ENCODE results near the gene MPO. TPM values are rescaled to one million over a fixed set of nuclear protein-coding genes. Genes with fewer than 3 reads are reported as not detected.
A peak's percentile ranks its signal among the peaks of the same experiment; 100 is the strongest.

MPO gene
- total and polyA plus RNA-seq, 2 of the 4 experiments (the other 2 are of a cell fraction): not detected

DNA sequence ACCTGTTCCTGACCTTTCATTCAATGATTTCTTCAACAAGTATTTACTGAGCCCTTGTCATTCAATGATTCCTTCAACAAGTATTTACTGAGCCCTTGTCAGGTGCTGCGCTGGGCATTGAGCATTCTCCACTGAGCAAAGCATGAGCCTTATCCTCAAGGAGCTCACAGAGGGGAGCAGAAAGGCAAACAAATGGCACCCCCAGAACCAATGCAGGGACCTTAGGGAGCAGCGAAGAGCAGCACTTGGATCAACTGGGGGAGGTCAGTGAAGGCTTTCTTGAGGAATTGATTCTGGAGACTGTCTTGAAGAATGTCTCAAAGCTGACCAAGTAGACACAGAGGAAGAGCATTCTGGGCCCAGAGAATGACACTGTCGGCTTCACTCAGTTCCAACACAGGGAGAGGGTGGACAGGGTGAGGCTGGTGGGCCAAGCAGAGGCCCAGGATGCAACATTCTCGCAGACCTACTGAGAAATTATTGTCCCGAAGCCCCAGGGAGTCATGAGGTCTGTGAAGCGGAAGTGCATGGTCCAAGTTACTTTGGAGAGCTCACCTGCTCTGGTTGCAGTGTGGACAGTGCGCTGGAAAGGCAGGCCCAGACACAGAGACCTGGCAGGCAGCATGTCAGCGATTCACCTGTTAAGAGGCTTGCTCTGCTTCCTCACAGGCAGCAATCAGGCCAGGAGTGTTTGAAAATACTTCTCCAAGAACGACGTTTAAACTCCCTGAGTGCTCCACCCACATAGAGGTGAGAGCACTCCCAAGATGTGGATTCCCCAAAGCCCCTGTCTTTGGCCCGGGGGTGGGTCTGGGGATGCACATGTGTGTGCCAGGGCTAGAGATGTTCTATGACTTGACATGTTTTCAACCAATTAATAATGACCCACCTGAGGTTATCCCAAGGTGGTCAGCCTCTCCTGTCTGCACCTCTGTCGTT lies 3.2 kb upstream of the MPO start:
- H3K4me2 ChIP-seq (ENCODE audit: low read depth, low read length): no peak overlapping the region
- no peak overlapping the region for H3K4ac ChIP-seq (ENCODE audit: low read depth, low read length)
- ATAC-seq (ENCODE audit: low read depth) (no peak), DNase-seq (no peak)
- H2AK9ac ChIP-seq (replicated peaks; ENCODE audit: low read depth, low read length, poor library complexity): no peak overlapping the region
- no peak overlapping the region for H3K18ac ChIP-seq (ENCODE audit: low read depth, low read length)
- H3K36me3 ChIP-seq (ENCODE audit: control insufficient read depth, insufficient read depth, low read length): no peaks in the 10 kb centered on the region
- H2BK15ac ChIP-seq (ENCODE audit: low read depth, low read length): no peak overlapping the region
- ChIA-PET POLR2A (ENCODE audit: unreplicated experiment) (no interaction called here), CTCF (no interaction called here)
- dilution Hi-C loops (cut with HindIII; ENCODE audit: low sequenced_read_pairs, unreplicated experiment) (no loop called here), intact Hi-C loops (cut with micrococcal nuclease) (no loop called here), in situ Hi-C loops (cut with MboI; ENCODE audit: low sequenced_read_pairs) (no loop called here)
- H4K5ac ChIP-seq (ENCODE audit: low read depth, low read length): no peak overlapping the region
- no peak overlapping the region for H4K8ac ChIP-seq (ENCODE audit: low read depth in 2 of 2, low read length in 2 of 2)
- no peak overlapping the region for H2AK5ac ChIP-seq (ENCODE audit: low read depth, low read length)
- TF ChIP-seq MAFK (IDR thresholded peaks at IDR 0.05; ENCODE audit: low read depth, low read length) (no peak), ELK1 (IDR thresholded peaks at IDR 0.05; ENCODE audit: borderline replicate concordance, low read depth, low read length) (no peak), POLR2A (IDR thresholded peaks at IDR 0.05; ENCODE audit: low read depth, low read length) (no peak), CHD1 (IDR thresholded peaks at IDR 0.05; ENCODE audit: low read depth, low read length) (no peak), MXI1 (IDR thresholded peaks at IDR 0.05; ENCODE audit: borderline replicate concordance, low read depth, low read length) (no peak)
- no peaks in the 10 kb centered on the region for H3K9me3 ChIP-seq (ENCODE audit: control insufficient read depth, insufficient read depth, low read length)
- BruUV-seq (replicated peaks): no TSS peak
- no peak overlapping the region for H3K23ac ChIP-seq (ENCODE audit: low read depth, low read length)
- H2BK5ac ChIP-seq (ENCODE audit: low read depth, low read length, poor library complexity, severe bottlenecking): no peak overlapping the region
- no peak overlapping the region for H3K4me3 ChIP-seq (ENCODE audit: insufficient read depth, low read depth, low read length)
- H4K20me1 ChIP-seq (ENCODE audit: insufficient read depth, low read length): no peaks in the 10 kb centered on the region
- no peak overlapping the region for H2BK120ac ChIP-seq (ENCODE audit: low read depth, low read length)
- H3K79me1 ChIP-seq (ENCODE audit: low read depth in 1 of 2, low read length in 2 of 2): no peaks in the 10 kb centered on the region
- 66% methylated on average over 3 of the region's 12 CpGs; no CpG with 5 or more reads in 1 of the 2 experiments for WGBS, 2 experiments (ENCODE audit: extremely low coverage in 2 of 2, insufficient read length in 1 of 2)
- peaks cover 24% of the 10 kb centered on the region for H3K27me3 ChIP-seq (ENCODE audit: control insufficient read depth, insufficient read depth, low read length)
- no peak overlapping the region for H3K9ac ChIP-seq (ENCODE audit: low read depth, low read length)
- no peak overlapping the region for H3K27ac ChIP-seq (ENCODE audit: insufficient read depth, low read length)
- no peak overlapping the region for H2BK20ac ChIP-seq (ENCODE audit: low read depth, low read length)
- no peaks in the 10 kb centered on the region for H3K4me1 ChIP-seq (ENCODE audit: control insufficient read depth, insufficient read depth, low read length)
- no peak overlapping the region for H4K91ac ChIP-seq (ENCODE audit: insufficient read depth, low read depth, low read length)
- no peak overlapping the region for H3K56ac ChIP-seq (ENCODE audit: extremely low read depth, insufficient read depth, low read length)
- no peak overlapping the region for H3K14ac ChIP-seq (replicated peaks; ENCODE audit: low read depth, low read length)
- H2AFZ ChIP-seq (replicated peaks; ENCODE audit: low read length, poor library complexity): peak overlapping the region; percentile 43
- H3K9me1 ChIP-seq (ENCODE audit: insufficient read depth, low read length): no peaks in the 10 kb centered on the region
